Sigmoid colon (tissue), 7 donors: ENCODE measurements around the gene LMBR1. TPM values are rescaled to one million over a fixed set of nuclear protein-coding genes. Genes with fewer than 3 reads are reported as not detected.
"Not testable (repeated sequence)": the region's sequence is repeated elsewhere in the genome, so short reads cannot be mapped to it uniquely, and the experiment has no call there.

ENCODE experiments used
- DNase-seq: peaks from one replicate; pipeline ENCODE4 v3.0.0-alpha.2; 2019
- H3K27ac ChIP-seq, 4 donors: fragments of 200-600 bp; sonication (generic); one replicate each; pipeline ENCODE4 v1.5.1; 2016 to 2019; ENCODE audit warnings: mild to moderate bottlenecking in 1 of 4
- H3K27me3 ChIP-seq, 3 donors: fragments of 200-600 bp; sonication (generic); one replicate each; pipeline ENCODE4 v1.5.1; 2019; ENCODE audit warnings: mild to moderate bottlenecking in 1 of 3
- H3K36me3 ChIP-seq, 4 donors: fragments of 200-600 bp; sonication (generic); one replicate each; pipeline ENCODE4 v1.5.1; 2016 to 2019
- H3K4me1 ChIP-seq, 4 donors: fragments of 200-600 bp; sonication (generic); one replicate each; pipeline ENCODE4 v1.5.1; 2017 to 2019
- H3K4me3 ChIP-seq, 4 donors: fragments of 200-600 bp; sonication (generic); one replicate each; pipeline ENCODE4 v1.5.1; 2017 to 2019; ENCODE audit warnings: mild to moderate bottlenecking in 2 of 4, moderate library complexity in 1 of 4
- H3K9me3 ChIP-seq, 4 donors: fragments of 200-600 bp in 3 of 4; sonication (generic) in 3 of 4; one replicate each; pipeline versions ENCODE4 v1.5.1 to v1.6.1; 2013 to 2019
- EP300 ChIP-seq, 4 donors: sonication (generic); formaldehyde crosslinking; IDR thresholded peaks; one replicate each; pipeline ENCODE4 v1.6.1; 2017; ENCODE audit warnings: antibody characterized with exemption in 4 of 4
- POLR2A ChIP-seq, 2 donors: fragments of 450-650 bp; IDR thresholded peaks; one replicate each; pipeline ENCODE4 v1.6.1; 2016; ENCODE audit warnings: antibody characterized with exemption in 2 of 2, mild to moderate bottlenecking in 2 of 2, moderate library complexity in 2 of 2
- POLR2AphosphoS5 ChIP-seq, 4 donors: sonication (generic); formaldehyde crosslinking; IDR thresholded peaks; one replicate each; pipeline ENCODE4 v1.6.1; 2017; ENCODE audit warnings: antibody characterized with exemption in 4 of 4
- WGBS, 2 donors: extraction: QIAGEN DNeasy Blood & Tissue Kit; methylation state at CpG; one replicate each; pipeline ENCODE4 v1.1.7; 2013; 5-methylcytosine and 5-hydroxymethylcytosine counted together
- intact Hi-C: fragments of 100-400 bp; cut with DNase I; formaldehyde crosslinking; loops from one replicate; pipeline ENCODE4 v1.15.1; 2023
- polyA plus RNA-seq, 3 donors: library from polyadenylated mRNA; stranded (reverse); fragments of 200-250 nt; gene quantifications; one replicate each; pipeline ENCODE4 v1.2.3, GENCODE V29; 2013
- total RNA-seq, 4 donors: library from RNA; depleted of rRNA; stranded (reverse); fragments of >200 nt; gene quantifications; one replicate each; pipeline ENCODE4 v1.1.0, GENCODE V29; 2016
- TF ChIP-seq, protein P1 (sequence below), 4 experiments: fragments of 450-650 bp in 3 of 4; fragments of 200-600 bp in 1 of 4; IDR thresholded peaks; one replicate each; pipeline ENCODE4 v1.5.1; 2016 to 2019; ENCODE audit warnings: antibody characterized with exemption in 4 of 4, mild to moderate bottlenecking in 3 of 4, moderate library complexity in 2 of 4
- donor health status: healthy with polysubstance abuse.
- donor health status: Bipolar disorder and iron deficiency.
- donor health status: healthy.

Gene LMBR1
- total and polyA plus RNA-seq, 7 donors: 2.5 to 60.9 (median 43.9) TPM

- Histone ChIP-seq H3K4me1 (peaks cover 0 to 4% (median 0%) of the 10 kb centered on the region in 4 donors), H3K27ac (no peak overlapping the region), H3K4me3 (no peak overlapping the region), H3K9me3 (no peaks in the 10 kb centered on the region), H3K27me3 (peaks cover 0 to 22% (median 12%) of the 10 kb centered on the region in 3 donors), H3K36me3 (no peaks in the 10 kb centered on the region)
- 10 to 53% methylated on average over 17 of the region's 17 CpGs for WGBS, 2 donors
- DNase-seq: no peak
- TF ChIP-seq, protein P1, sequence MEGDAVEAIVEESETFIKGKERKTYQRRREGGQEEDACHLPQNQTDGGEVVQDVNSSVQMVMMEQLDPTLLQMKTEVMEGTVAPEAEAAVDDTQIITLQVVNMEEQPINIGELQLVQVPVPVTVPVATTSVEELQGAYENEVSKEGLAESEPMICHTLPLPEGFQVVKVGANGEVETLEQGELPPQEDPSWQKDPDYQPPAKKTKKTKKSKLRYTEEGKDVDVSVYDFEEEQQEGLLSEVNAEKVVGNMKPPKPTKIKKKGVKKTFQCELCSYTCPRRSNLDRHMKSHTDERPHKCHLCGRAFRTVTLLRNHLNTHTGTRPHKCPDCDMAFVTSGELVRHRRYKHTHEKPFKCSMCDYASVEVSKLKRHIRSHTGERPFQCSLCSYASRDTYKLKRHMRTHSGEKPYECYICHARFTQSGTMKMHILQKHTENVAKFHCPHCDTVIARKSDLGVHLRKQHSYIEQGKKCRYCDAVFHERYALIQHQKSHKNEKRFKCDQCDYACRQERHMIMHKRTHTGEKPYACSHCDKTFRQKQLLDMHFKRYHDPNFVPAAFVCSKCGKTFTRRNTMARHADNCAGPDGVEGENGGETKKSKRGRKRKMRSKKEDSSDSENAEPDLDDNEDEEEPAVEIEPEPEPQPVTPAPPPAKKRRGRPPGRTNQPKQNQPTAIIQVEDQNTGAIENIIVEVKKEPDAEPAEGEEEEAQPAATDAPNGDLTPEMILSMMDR (IDR thresholded peaks at IDR 0.05): no peak
- TF ChIP-seq POLR2A (IDR thresholded peaks at IDR 0.05): no peak
- no peak for TF ChIP-seq EP300 (IDR thresholded peaks at IDR 0.05)
- no peak for TF ChIP-seq POLR2AphosphoS5 (IDR thresholded peaks at IDR 0.05)
- intact Hi-C loops: no loop called here
Observed at GRCh38 chr7:156927571-156928405, 34.8 kb upstream of the LMBR1 start.

DNA sequence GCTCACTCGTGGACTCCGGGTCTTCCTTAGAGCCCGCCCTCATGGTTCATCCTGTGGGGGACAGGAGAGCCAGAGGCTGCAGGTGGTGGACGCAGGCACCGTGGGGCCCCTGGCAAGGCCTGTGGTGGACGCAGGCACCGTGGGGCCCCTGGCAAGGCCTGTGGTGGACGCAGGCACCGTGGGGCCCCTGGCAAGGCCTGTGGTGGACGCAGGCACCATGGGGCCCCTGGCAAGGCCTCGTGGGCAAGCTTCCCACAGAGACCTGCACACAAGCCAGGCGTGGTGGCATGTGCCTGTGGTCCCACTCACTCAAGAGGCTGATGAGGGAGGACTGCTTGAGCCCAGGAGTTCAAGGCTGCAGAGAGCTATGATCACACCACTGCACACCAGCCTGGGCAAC is 32.8 kb upstream of the LMBR1 start:
- H3K4me1 ChIP-seq, H3K4me3 ChIP-seq, DNase-seq, H3K36me3 ChIP-seq, intact Hi-C loops, H3K27ac ChIP-seq, H3K9me3 ChIP-seq: not testable (repeated sequence)
- WGBS, 2 donors: 92% methylated on average over 12 of the region's 12 CpGs
- H3K27me3 ChIP-seq: peaks cover 0 to 22% (median 12%) of the 10 kb centered on the region in 3 donors

DNA sequence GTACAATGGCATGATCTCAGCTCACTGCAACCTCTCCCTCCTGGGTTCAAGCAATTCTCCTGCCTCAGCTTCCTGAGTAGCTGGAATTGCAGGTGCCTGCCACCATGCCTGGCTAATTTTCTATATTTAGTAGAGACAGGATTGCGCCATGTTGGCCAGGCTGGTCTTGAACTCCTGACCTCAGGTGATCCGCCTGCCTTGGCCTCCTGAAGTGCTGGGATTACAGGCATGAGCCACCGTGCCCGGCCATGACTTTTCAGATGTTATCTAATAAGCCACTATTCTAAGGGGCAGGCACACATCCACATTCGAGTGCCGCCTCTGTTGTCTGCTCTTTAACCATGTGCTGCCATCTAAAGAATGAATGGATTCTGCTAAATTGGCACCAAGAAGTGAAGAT is 29.3 kb upstream of the LMBR1 start:
- 83 to 89% methylated on average over 6 of the region's 6 CpGs for WGBS, 2 donors
- peaks cover 0 to 21% (median 0%) of the 10 kb centered on the region in 3 donors for H3K27me3 ChIP-seq
- DNase-seq, intact Hi-C loops, H3K4me3 ChIP-seq, H3K36me3 ChIP-seq, H3K27ac ChIP-seq, H3K9me3 ChIP-seq, H3K4me1 ChIP-seq: not testable (repeated sequence)

GRCh38 chr7:156920487-156921373 is 27.7 kb upstream of the LMBR1 start:
- H3K4me1 ChIP-seq, intact Hi-C loops, H3K4me3 ChIP-seq, H3K27ac ChIP-seq, H3K9me3 ChIP-seq, DNase-seq, H3K36me3 ChIP-seq: not testable (repeated sequence)
- peaks cover 0 to 21% (median 0%) of the 10 kb centered on the region in 3 donors for H3K27me3 ChIP-seq
- 84 to 91% methylated on average over 24 of the region's 24 CpGs for WGBS, 2 donors

DNA sequence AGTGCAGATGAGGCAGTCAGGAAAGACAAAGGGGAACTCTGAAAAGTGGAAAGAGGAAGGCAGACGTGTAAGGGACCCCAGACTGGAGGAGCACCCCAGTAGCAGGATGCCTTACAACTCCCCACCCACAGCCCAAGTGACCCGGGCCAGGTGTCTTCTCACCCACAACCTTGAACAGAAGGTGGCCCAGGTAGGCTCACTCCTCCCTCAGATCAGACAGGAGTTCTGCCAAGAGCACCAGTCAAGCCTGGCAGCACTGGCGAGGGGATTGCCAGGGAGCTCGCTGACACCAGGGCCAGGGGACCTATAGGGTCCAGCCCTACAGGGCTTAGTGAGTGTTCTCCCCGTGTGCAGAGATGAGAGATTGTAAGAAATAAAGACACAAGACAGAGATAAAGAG is 27.1 kb upstream of the LMBR1 start:
- intact Hi-C loops: no loop called here
- WGBS, 2 donors: 76 to 83% methylated on average over 5 of the region's 5 CpGs
- Histone ChIP-seq H3K36me3 (no peaks in the 10 kb centered on the region), H3K9me3 (no peaks in the 10 kb centered on the region), H3K27ac (no peak overlapping the region), H3K4me3 (no peak overlapping the region), H3K27me3 (peaks cover 0 to 21% (median 0%) of the 10 kb centered on the region in 3 donors), H3K4me1 (peaks cover 0 to 9% (median 0%) of the 10 kb centered on the region in 4 donors)
- no peak for DNase-seq
- TF ChIP-seq EP300 (IDR thresholded peaks at IDR 0.05) (no peak), POLR2A (IDR thresholded peaks at IDR 0.05) (no peak)
- TF ChIP-seq, protein P1 (IDR thresholded peaks at IDR 0.05): no peak

- Histone ChIP-seq H3K4me3 (no peak overlapping the region), H3K27ac (no peak overlapping the region), H3K27me3 (peaks cover 0 to 21% (median 0%) of the 10 kb centered on the region in 3 donors), H3K4me1 (peaks cover 0 to 9% (median 0%) of the 10 kb centered on the region in 4 donors), H3K9me3 (no peaks in the 10 kb centered on the region), H3K36me3 (no peaks in the 10 kb centered on the region)
- 81 to 82% methylated on average over 19 of the region's 19 CpGs for WGBS, 2 donors
- intact Hi-C loops: no loop called here
- no peak for DNase-seq
- TF ChIP-seq, protein P1 (IDR thresholded peaks at IDR 0.05): no peak
- TF ChIP-seq POLR2A (IDR thresholded peaks at IDR 0.05) (no peak), POLR2AphosphoS5 (IDR thresholded peaks at IDR 0.05) (no peak), EP300 (IDR thresholded peaks at IDR 0.05) (no peak)
Observed at GRCh38 chr7:156919132-156919713, 26.2 kb upstream of the LMBR1 start.
